SK-N-SH (cell line): ENCODE measurements around the gene HCN4. TPM values are rescaled to one million over a fixed set of nuclear protein-coding genes. Genes with fewer than 3 reads are reported as not detected.

ENCODE experiments used
- CTCF ChIA-PET: fragments of 300-600, 350-600 bp; formaldehyde crosslinking; extraction: SDS; loops from one replicate; lab custom pipeline; 2021; lab: Yijun Ruan, JAX
- POLR2A ChIA-PET: fragments of 350-600 bp; sonication (Branson Sonifier 250); formaldehyde crosslinking; extraction: SDS; loops from one replicate; lab custom pipeline; 2020; ENCODE audit warnings: antibody characterized with exemption, inconsistent platforms; lab: Yijun Ruan, JAX
- DNase-seq: peaks from one replicate; pipeline ENCODE4 v3.0.0; 2012
- H2AFZ ChIP-seq: fragments of 200-600 bp; sonication (generic); 2 replicates; pipeline ENCODE4 v1.8.1; 2016; ENCODE audit warnings: antibody characterized with exemption, mild to moderate bottlenecking, low read depth
- H3F3A ChIP-seq: fragments of 200-600 bp; sonication (generic); replicated peaks from 2 replicates; pipeline ENCODE3; 2016; ENCODE audit warnings: antibody characterized with exemption, mild to moderate bottlenecking; ENCODE audit not compliant: insufficient read depth
- H3K27ac ChIP-seq, 2 experiments: fragments of 200-500 bp in 1 of 2; fragments of 200-600 bp in 1 of 2; sonication (Bioruptor generic) in 1 of 2; sonication (generic), shearing (Covaris generic) in 1 of 2; 2 replicates each; pipeline versions ENCODE4 v1.5.1 to v1.6.1; 2014 to 2016; ENCODE audit warnings: low read depth in 2 of 2, inconsistent platforms in 1 of 2, low read length in 1 of 2, mild to moderate bottlenecking in 1 of 2, mixed read lengths in 1 of 2
- H3K27me3 ChIP-seq: fragments of 200-600 bp; sonication (generic), shearing (Covaris generic); 2 replicates; pipeline ENCODE4 v1.6.1; 2016; ENCODE audit warnings: mixed run types; ENCODE audit not compliant: insufficient read depth
- H3K36me3 ChIP-seq, 2 experiments: fragments of 200-500 bp in 1 of 2; fragments of 200-600 bp in 1 of 2; sonication (Bioruptor generic) in 1 of 2; sonication (generic) in 1 of 2; replicated peaks in 1 of 2; 2 replicates each; pipeline versions ENCODE3 to v1.5.1; 2014 to 2016; ENCODE audit warnings: low read length in 1 of 2, mild to moderate bottlenecking in 1 of 2; ENCODE audit not compliant: insufficient read depth in 2 of 2, control insufficient read depth in 1 of 2
- H3K4me1 ChIP-seq, 2 experiments: fragments of 200-500 bp in 1 of 2; fragments of 200-600 bp in 1 of 2; sonication (Bioruptor generic) in 1 of 2; sonication (generic), shearing (Covaris generic) in 1 of 2; 2 replicates each; pipeline versions ENCODE4 v1.5.1 to v1.6.1; 2014 to 2016; ENCODE audit warnings: low read depth in 1 of 2, low read length in 1 of 2, mixed run types in 1 of 2; ENCODE audit not compliant: insufficient read depth in 2 of 2, control insufficient read depth in 1 of 2
- H3K4me2 ChIP-seq: fragments of 200-600 bp; sonication (generic), shearing (Covaris generic); 2 replicates; pipeline ENCODE4 v1.6.1; 2017; ENCODE audit warnings: mixed run types
- H3K4me3 ChIP-seq, 2 experiments: fragments of 200-500 bp in 1 of 2; fragments of 200-600 bp in 1 of 2; sonication (Bioruptor generic) in 1 of 2; sonication (generic), shearing (Covaris generic) in 1 of 2; 2 replicates each; pipeline versions ENCODE4 v1.5.1 to v1.8.1; 2014 to 2016; ENCODE audit warnings: low read depth in 2 of 2, inconsistent platforms in 1 of 2, low read length in 1 of 2, mild to moderate bottlenecking in 1 of 2, mixed read lengths in 1 of 2, moderate library complexity in 1 of 2
- H3K79me2 ChIP-seq: fragments of 200-600 bp; sonication (generic); 2 replicates; pipeline ENCODE4 v1.8.1; 2017; ENCODE audit warnings: mild to moderate bottlenecking; ENCODE audit not compliant: insufficient read depth
- H3K9ac ChIP-seq: fragments of 200-600 bp; sonication (generic); 2 replicates; pipeline ENCODE4 v1.6.1; 2017; ENCODE audit warnings: mixed run types
- H3K9me2 ChIP-seq: fragments of 200-600 bp; sonication (generic); 2 replicates; pipeline ENCODE4 v1.6.1; 2017; ENCODE audit warnings: mixed run types
- H3K9me3 ChIP-seq: fragments of 200-600 bp; sonication (generic); 2 replicates; pipeline ENCODE4 v1.6.1; 2017; ENCODE audit warnings: mixed run types, mild to moderate bottlenecking, moderate library complexity
- H4K20me1 ChIP-seq: fragments of 200-600 bp; sonication (generic); 2 replicates; pipeline ENCODE4 v1.6.1; 2017; ENCODE audit warnings: mild to moderate bottlenecking, mixed run types; ENCODE audit not compliant: insufficient read depth
- ELF1 ChIP-seq: IDR thresholded peaks from 2 replicates; pipeline ENCODE4 v1.4.0; 2012
- FOSL2 ChIP-seq: IDR thresholded peaks from 2 replicates; pipeline ENCODE4 v1.4.0; 2012; ENCODE audit warnings: low read depth, mild to moderate bottlenecking, moderate library complexity, borderline replicate concordance
- FOXJ3 ChIP-seq: sonication (generic); formaldehyde crosslinking; IDR thresholded peaks from 2 replicates; pipeline ENCODE4 v1.5.1; 2020; ENCODE audit warnings: mild to moderate bottlenecking, missing genetic modification reagents
- GATA2 ChIP-seq: sonication (generic); formaldehyde crosslinking; IDR thresholded peaks from 2 replicates; pipeline ENCODE4 v1.5.0; 2020; ENCODE audit warnings: mild to moderate bottlenecking, missing genetic modification reagents
- IRF3 ChIP-seq: fragments of 150-350 bp; IDR thresholded peaks from 2 replicates; pipeline ENCODE4 v1.6.1; 2016; ENCODE audit warnings: mild to moderate bottlenecking, low read depth, low read length
- MEF2A ChIP-seq: IDR thresholded peaks from 2 replicates; pipeline ENCODE4 v1.4.0; 2012; ENCODE audit warnings: low read depth, borderline replicate concordance
- NRF1 ChIP-seq: IDR thresholded peaks from 2 replicates; pipeline ENCODE4 v1.6.1; 2012; ENCODE audit warnings: low read depth, mild to moderate bottlenecking, low read length
- POLR2AphosphoS5 ChIP-seq: IDR thresholded peaks from 2 replicates; pipeline ENCODE4 v1.6.1; 2012; ENCODE audit warnings: low read depth, low read length
- RAD21 ChIP-seq: IDR thresholded peaks from 2 replicates; pipeline ENCODE4 v1.6.1; 2012; ENCODE audit warnings: mild to moderate bottlenecking, low read length
- TAF1 ChIP-seq: IDR thresholded peaks from 2 replicates; pipeline ENCODE4 v1.6.1; 2012; ENCODE audit warnings: low read depth, mild to moderate bottlenecking, low read length, moderate library complexity, borderline replicate concordance
- TCF12 ChIP-seq: IDR thresholded peaks from 2 replicates; pipeline ENCODE4 v1.4.0; 2012
- TEAD4 ChIP-seq: IDR thresholded peaks from 2 replicates; pipeline ENCODE4 v1.4.0; 2012; ENCODE audit warnings: mild to moderate bottlenecking, borderline replicate concordance; ENCODE audit not compliant: insufficient read depth
- YY1 ChIP-seq: IDR thresholded peaks from 2 replicates; pipeline ENCODE4 v1.4.0; 2012; ENCODE audit warnings: low read depth, mild to moderate bottlenecking
- WGBS: methylation state at CpG from one replicate; pipeline ENCODE4 v1.1.6; 2017; ENCODE audit warnings: low lambda C conversion rate; 5-methylcytosine and 5-hydroxymethylcytosine counted together
- polyA plus RNA-seq, 3 experiments: library from polyadenylated mRNA; depleted of rRNA; stranded (reverse); fragments of >200 nt; gene quantifications; 2 replicates each; pipeline ENCODE4 v1.2.3, GENCODE V29; 2012

HCN4 gene
- polyA plus RNA-seq, 1 of the 3 experiments (the other 2 are of a cell fraction) = not detected

- H3K9me3 ChIP-seq = no peaks in the 10 kb centered on the region
- TF ChIP-seq NRF1 = no peak
- no peak for TF ChIP-seq ELF1
- no peak for TF ChIP-seq RAD21
- TF ChIP-seq GATA2 (CRISPR knock-in tag) = no peak
- TF ChIP-seq FOSL2 = no peak
- TF ChIP-seq POLR2AphosphoS5 = no peak
- no peak for TF ChIP-seq FOXJ3
- no peak for TF ChIP-seq TAF1
- TF ChIP-seq IRF3 = no peak
- TF ChIP-seq MEF2A = no peak
- TF ChIP-seq TEAD4 = no peak
- DNase-seq = no peak
- no peaks in the 10 kb centered on the region for H3F3A ChIP-seq
- no peak overlapping the region for H3K27ac ChIP-seq
- H3K36me3 ChIP-seq = no peaks in the 10 kb centered on the region
- H3K9ac ChIP-seq = no peak overlapping the region
- POLR2A ChIA-PET = no interaction called here
- 81% methylated on average over 30 of the region's 30 CpGs for WGBS
- H3K79me2 ChIP-seq = no peaks in the 10 kb centered on the region
- H4K20me1 ChIP-seq = no peaks in the 10 kb centered on the region
- no peak overlapping the region for H2AFZ ChIP-seq
- no peak overlapping the region for H3K4me3 ChIP-seq
- CTCF ChIA-PET = no interaction called here
- H3K4me1 ChIP-seq = peaks cover 0 to under 1% of the 10 kb centered on the region in 2 experiments; a peak in 1 of 4 replicates
- no peaks in the 10 kb centered on the region for H3K27me3 ChIP-seq
- no peaks in the 10 kb centered on the region for H3K9me2 ChIP-seq
- no peak overlapping the region for H3K4me2 ChIP-seq
Measured at GRCh38 chr15:73323374-73323955, 45.3 kb downstream of the HCN4 start.

DNA sequence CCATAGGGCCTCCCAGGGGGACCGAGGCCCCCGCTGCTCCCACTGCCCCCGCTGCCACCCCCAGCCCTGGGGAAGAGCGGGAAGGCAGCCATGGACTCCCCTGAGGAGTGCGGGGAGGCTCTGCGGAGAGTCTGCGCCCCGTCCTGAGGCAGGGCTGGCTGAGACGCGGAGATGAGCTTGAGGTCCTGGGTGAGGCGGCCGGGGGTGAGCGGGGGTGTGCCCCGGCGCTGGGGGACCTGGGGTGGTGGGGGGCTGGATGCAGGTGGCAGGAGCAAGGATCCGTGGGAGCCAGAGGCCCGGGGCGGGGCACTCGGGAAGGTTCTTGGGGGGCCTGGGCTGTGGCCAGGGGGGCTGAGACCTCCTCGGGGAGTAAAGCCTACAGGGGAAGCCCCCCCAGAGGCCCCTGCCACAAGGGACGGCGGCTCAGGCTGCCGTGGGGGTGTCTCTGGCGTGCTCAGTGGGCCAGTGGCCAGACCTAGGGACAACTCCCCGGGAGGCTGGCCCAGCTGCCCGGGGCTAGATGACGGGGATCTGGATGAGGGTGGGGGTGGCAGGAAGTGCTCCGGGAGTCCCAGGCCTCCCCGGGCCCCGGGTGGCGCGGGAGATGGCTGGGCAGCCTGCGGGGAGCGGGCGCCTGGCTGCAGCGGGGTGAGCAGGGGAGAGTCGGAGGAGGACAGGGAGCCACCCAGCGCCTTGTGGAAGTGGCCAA is 45.9 kb downstream of the HCN4 start:
- peak; percentile 56 for DNase-seq
- H3K9ac ChIP-seq = no peak overlapping the region

More for the DNA sequence above, 45.9 kb downstream of the HCN4 start:
- Histone ChIP-seq H3F3A (no peaks in the 10 kb centered on the region), H3K9me2 (no peaks in the 10 kb centered on the region), H3K4me3 (no peak overlapping the region), H3K27me3 (no peaks in the 10 kb centered on the region), H3K79me2 (no peaks in the 10 kb centered on the region), H3K4me1 (peaks cover 0 to 2% of the 10 kb centered on the region in 2 experiments; a peak in 1 of 4 replicates), H3K36me3 (no peaks in the 10 kb centered on the region), H3K27ac (no peak overlapping the region), H2AFZ (no peak overlapping the region), H3K4me2 (no peak overlapping the region), H3K9me3 (no peaks in the 10 kb centered on the region), H4K20me1 (no peaks in the 10 kb centered on the region)
- no peak for TF ChIP-seq TEAD4
- no peak for TF ChIP-seq TCF12
- TF ChIP-seq POLR2AphosphoS5 = no peak
- TF ChIP-seq NRF1 = no peak
- no peak for TF ChIP-seq YY1
- no peak for TF ChIP-seq TAF1
- ChIA-PET CTCF (no interaction called here), POLR2A (no interaction called here)
- 57% methylated on average over 30 of the region's 38 CpGs for WGBS
